ENCODE results near the gene CHMP2A. TPM values are rescaled to one million over a fixed set of nuclear protein-coding genes. Genes with fewer than 3 reads are reported as not detected.
A peak's percentile ranks its signal among the peaks of the same experiment; 100 is the strongest.

Gene CHMP2A
- total and polyA plus RNA-seq, 2 of the 13 experiments (the other 11 are each of a cell fraction or from before 2014, with no cell fraction given) = 49.7 to 55.0 TPM

DNA sequence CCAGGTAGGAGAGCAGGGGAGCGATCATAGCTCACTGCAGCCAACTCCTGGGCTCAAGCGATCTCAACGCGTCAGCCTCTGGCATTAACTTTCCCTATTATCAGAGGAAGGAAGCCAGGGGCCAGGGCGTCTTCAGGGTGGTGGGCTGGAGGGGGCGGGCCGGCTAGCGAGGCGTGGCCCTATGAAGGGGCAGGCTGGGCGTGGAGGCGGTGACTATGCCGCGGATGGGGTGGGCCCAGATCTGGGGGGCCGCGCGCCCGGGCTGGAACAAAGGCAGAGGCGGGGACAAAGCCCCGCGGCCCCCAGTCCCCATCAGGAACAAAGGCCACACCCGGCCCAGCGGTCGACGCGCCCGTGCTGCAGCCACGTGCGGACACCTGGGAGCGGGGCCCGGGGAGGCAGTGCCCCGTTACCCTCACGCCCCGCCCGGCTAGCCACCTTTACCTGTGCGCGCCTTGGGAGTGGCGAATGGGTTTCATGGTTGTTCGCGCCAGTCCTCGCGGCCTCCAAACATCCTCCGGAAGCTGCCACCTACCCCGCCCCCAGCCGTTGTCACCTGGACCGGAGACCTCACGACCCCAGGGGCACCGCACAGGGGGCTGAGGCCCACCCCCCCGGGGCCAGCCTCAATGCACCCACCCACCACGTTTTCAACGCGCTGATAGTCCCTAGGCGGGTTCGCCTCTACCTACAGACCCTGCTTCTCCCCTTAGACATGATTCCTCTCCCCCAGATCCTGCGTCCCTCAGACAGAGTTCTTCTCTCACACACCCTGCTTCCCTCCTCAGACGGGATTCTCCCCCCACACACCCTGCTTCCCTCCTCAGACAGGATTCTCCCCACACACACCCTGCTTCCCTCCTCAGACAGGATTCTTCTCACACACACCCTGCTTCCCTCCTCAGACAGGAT is 16.4 kb downstream of the CHMP2A start (continued):
- TF ChIP-seq PRPF4 (IDR thresholded peaks at IDR 0.05; ENCODE audit: low read depth, low read length, poor library complexity, severe bottlenecking) (no peak), JUND (CRISPR knock-in tag; IDR thresholded peaks at IDR 0.05) (no peak), TAF15 (IDR thresholded peaks at IDR 0.05; ENCODE audit: low read depth, low read length, poor library complexity, severe bottlenecking) (no peak), CEBPG (CRISPR knock-in tag; IDR thresholded peaks at IDR 0.05) (no peak), KLF6 (CRISPR knock-in tag; IDR thresholded peaks at IDR 0.05) (no peak), ZFY (CRISPR knock-in tag; IDR thresholded peaks at IDR 0.05) (peak; percentile 37; the same call in 1 of the 2 replicates), ATM (IDR thresholded peaks at IDR 0.05; ENCODE audit: borderline replicate concordance) (no peak), AKAP8 (CRISPR knock-in tag; IDR thresholded peaks at IDR 0.05) (no peak), NCOA1 (CRISPR knock-in tag; IDR thresholded peaks at IDR 0.05) (no peak), SP4 (CRISPR knock-in tag; IDR thresholded peaks at IDR 0.05) (no peak), ZNF331 (CRISPR knock-in tag; IDR thresholded peaks at IDR 0.05) (no peak), ZSCAN12 (CRISPR knock-in tag; IDR thresholded peaks at IDR 0.05) (no peak), ESRRA (CRISPR knock-in tag; IDR thresholded peaks at IDR 0.05; ENCODE audit: low read depth) (peak; percentile 49; the same call in 1 of the 2 replicates), ZNF253 (CRISPR knock-in tag; IDR thresholded peaks at IDR 0.05; ENCODE audit: borderline replicate concordance) (no peak), GATA4 (IDR thresholded peaks at IDR 0.05; ENCODE audit: borderline replicate concordance, low read depth) (no peak), ZNF558 (CRISPR knock-in tag; IDR thresholded peaks at IDR 0.05; ENCODE audit: borderline replicate concordance) (peak; percentile 71; the same call in 1 of the 2 replicates), HOXA9 (CRISPR knock-in tag; IDR thresholded peaks at IDR 0.05; ENCODE audit: borderline replicate concordance) (no peak), MTA1 (CRISPR knock-in tag; IDR thresholded peaks at IDR 0.05; ENCODE audit: borderline replicate concordance) (0 out of 2 replicates have a peak, but pooled peaks have one; percentile 25), DR1 (CRISPR knock-in tag; IDR thresholded peaks at IDR 0.05) (no peak), ZNF577 (CRISPR knock-in tag; IDR thresholded peaks at IDR 0.05; ENCODE audit: borderline replicate concordance, low read depth) (no peak), TCF7L2 (IDR thresholded peaks at IDR 0.05; ENCODE audit: low read depth, low read length) (no peak), ZNF274 (CRISPR knock-in tag; IDR thresholded peaks at IDR 0.05) (no peak), POGZ (CRISPR knock-in tag; IDR thresholded peaks at IDR 0.05) (0 out of 2 replicates have a peak, but pooled peaks have one; percentile 13)
- TF ChIP-seq, protein P1, sequence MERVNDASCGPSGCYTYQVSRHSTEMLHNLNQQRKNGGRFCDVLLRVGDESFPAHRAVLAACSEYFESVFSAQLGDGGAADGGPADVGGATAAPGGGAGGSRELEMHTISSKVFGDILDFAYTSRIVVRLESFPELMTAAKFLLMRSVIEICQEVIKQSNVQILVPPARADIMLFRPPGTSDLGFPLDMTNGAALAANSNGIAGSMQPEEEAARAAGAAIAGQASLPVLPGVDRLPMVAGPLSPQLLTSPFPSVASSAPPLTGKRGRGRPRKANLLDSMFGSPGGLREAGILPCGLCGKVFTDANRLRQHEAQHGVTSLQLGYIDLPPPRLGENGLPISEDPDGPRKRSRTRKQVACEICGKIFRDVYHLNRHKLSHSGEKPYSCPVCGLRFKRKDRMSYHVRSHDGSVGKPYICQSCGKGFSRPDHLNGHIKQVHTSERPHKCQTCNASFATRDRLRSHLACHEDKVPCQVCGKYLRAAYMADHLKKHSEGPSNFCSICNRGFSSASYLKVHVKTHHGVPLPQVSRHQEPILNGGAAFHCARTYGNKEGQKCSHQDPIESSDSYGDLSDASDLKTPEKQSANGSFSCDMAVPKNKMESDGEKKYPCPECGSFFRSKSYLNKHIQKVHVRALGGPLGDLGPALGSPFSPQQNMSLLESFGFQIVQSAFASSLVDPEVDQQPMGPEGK (CRISPR knock-in tag; IDR thresholded peaks at IDR 0.05) = peak; percentile 55
- TF ChIP-seq, protein P2, sequence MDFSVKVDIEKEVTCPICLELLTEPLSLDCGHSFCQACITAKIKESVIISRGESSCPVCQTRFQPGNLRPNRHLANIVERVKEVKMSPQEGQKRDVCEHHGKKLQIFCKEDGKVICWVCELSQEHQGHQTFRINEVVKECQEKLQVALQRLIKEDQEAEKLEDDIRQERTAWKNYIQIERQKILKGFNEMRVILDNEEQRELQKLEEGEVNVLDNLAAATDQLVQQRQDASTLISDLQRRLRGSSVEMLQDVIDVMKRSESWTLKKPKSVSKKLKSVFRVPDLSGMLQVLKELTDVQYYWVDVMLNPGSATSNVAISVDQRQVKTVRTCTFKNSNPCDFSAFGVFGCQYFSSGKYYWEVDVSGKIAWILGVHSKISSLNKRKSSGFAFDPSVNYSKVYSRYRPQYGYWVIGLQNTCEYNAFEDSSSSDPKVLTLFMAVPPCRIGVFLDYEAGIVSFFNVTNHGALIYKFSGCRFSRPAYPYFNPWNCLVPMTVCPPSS (IDR thresholded peaks at IDR 0.05) = no peak
- TF ChIP-seq, protein P3, sequence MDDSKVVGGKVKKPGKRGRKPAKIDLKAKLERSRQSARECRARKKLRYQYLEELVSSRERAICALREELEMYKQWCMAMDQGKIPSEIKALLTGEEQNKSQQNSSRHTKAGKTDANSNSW (CRISPR knock-in tag; IDR thresholded peaks at IDR 0.05; ENCODE audit: borderline replicate concordance) = no peak
- TF ChIP-seq, protein P4, sequence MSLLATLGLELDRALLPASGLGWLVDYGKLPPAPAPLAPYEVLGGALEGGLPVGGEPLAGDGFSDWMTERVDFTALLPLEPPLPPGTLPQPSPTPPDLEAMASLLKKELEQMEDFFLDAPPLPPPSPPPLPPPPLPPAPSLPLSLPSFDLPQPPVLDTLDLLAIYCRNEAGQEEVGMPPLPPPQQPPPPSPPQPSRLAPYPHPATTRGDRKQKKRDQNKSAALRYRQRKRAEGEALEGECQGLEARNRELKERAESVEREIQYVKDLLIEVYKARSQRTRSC (CRISPR knock-in tag; IDR thresholded peaks at IDR 0.05; ENCODE audit: low read depth) = no peak
